HL-60 (cell line): ENCODE measurements around the gene ANTXR1.

Source experiments
- GABPA ChIP-seq: IDR thresholded peaks from 2 replicates; pipeline ENCODE4 v1.6.1; 2012; ENCODE audit warnings: low read depth
- POLR2AphosphoS5 ChIP-seq: IDR thresholded peaks from 2 replicates; pipeline ENCODE4 v1.6.1; 2012; ENCODE audit warnings: low read depth
- TF ChIP-seq, protein P1 (sequence below): IDR thresholded peaks from one replicate; pipeline ENCODE4 v1.5.1; 2011; ENCODE audit warnings: low read length, control low read depth, inconsistent platforms; ENCODE audit not compliant: insufficient read depth

DNA sequence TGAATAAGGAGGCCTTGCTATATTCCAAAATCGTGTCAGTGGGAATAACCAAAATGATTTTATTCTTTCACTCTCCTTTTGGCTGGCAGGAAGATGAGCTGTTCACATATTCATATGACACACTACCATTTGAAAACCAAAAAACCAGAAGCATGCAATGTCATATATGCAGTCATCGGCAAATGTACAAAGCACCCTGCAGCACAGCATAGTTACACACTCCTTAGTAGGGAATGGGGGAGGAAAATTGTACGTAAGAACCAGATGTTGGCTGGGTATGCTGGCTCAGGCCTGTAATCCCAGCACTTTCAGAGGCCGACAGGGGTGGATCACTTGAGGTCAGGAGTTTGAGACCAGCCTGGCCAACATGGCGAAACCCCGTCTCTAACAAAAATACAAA, 197.4 kb downstream of the ANTXR1 start:
- TF ChIP-seq, protein P1, sequence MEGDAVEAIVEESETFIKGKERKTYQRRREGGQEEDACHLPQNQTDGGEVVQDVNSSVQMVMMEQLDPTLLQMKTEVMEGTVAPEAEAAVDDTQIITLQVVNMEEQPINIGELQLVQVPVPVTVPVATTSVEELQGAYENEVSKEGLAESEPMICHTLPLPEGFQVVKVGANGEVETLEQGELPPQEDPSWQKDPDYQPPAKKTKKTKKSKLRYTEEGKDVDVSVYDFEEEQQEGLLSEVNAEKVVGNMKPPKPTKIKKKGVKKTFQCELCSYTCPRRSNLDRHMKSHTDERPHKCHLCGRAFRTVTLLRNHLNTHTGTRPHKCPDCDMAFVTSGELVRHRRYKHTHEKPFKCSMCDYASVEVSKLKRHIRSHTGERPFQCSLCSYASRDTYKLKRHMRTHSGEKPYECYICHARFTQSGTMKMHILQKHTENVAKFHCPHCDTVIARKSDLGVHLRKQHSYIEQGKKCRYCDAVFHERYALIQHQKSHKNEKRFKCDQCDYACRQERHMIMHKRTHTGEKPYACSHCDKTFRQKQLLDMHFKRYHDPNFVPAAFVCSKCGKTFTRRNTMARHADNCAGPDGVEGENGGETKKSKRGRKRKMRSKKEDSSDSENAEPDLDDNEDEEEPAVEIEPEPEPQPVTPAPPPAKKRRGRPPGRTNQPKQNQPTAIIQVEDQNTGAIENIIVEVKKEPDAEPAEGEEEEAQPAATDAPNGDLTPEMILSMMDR, result no peak
- no peak for TF ChIP-seq POLR2AphosphoS5
- TF ChIP-seq GABPA, result no peak
